Peyer's patch (tissue), 4 donors: ENCODE measurements around the gene S100A7.
A peak's percentile ranks its signal among the peaks of the same experiment; 100 is the strongest.

Experiments used
- CTCF ChIP-seq, 6 experiments: fragments of 450-650 bp in 4 of 6; fragments of 200-600 bp in 2 of 6; sonication (generic) in 1 of 6; IDR thresholded peaks; one replicate each; pipeline ENCODE4 v1.5.1; 2017 to 2019; ENCODE audit warnings: antibody characterized with exemption in 6 of 6, mild to moderate bottlenecking in 3 of 6, moderate library complexity in 1 of 6
- POLR2A ChIP-seq, 2 donors: fragments of 450-650 bp; IDR thresholded peaks; one replicate each; pipeline ENCODE4 v1.5.1; 2017; ENCODE audit warnings: antibody characterized with exemption in 2 of 2, mild to moderate bottlenecking in 2 of 2, moderate library complexity in 2 of 2

GRCh38 chr1:153509729-153510354 is 49.4 kb upstream of the S100A7 start:
- peak; percentile 35 to 80 (median 68) for TF ChIP-seq CTCF (IDR thresholded peaks at IDR 0.05)
- TF ChIP-seq POLR2A (IDR thresholded peaks at IDR 0.05) = no peak
